ENCODE data around the gene SENP8. TPM values are rescaled to one million over a fixed set of nuclear protein-coding genes. Genes with fewer than 3 reads are reported as not detected.

SENP8 gene
- total and polyA plus RNA-seq, 2 of the 8 experiments (the other 6 are each of a cell fraction or from before 2014, with no cell fraction given) = 4.1 to 6.0 TPM

GRCh38 chr15:72086010-72086697, 32.0 kb upstream of the SENP8 start:
- no peaks in the 10 kb centered on the region for H3K27me3 ChIP-seq (replicated peaks in 1 of 4; ENCODE audit: control insufficient read depth in 3 of 4, extremely low read depth in 1 of 4, insufficient read depth in 3 of 4, low read length in 3 of 4)
- H4K5ac ChIP-seq (ENCODE audit: insufficient read length, low read depth, low read length) = no peak overlapping the region
- no peak for DNase-seq (ENCODE audit: low read depth in 1 of 2, low spot score in 2 of 2)
- H3K9me3 ChIP-seq (ENCODE audit: insufficient read depth in 2 of 2, low read depth in 1 of 2, low read length in 1 of 2) = no peaks in the 10 kb centered on the region
- no peak overlapping the region for H2BK20ac ChIP-seq (ENCODE audit: low read length)
- WGBS, 2 experiments (ENCODE audit: extremely low coverage in 1 of 2, insufficient coverage in 1 of 2, insufficient read length in 1 of 2, insufficient replicate concordance in 2 of 2, low coverage in 1 of 2, low lambda C conversion rate in 2 of 2, missing lambda C conversion rate in 1 of 2) = 79% methylated on average over 9 of the region's 11 CpGs; no CpG with 5 or more reads in 1 of the 2 experiments
- H4K20me1 ChIP-seq (replicated peaks in 1 of 2; ENCODE audit: control insufficient read depth in 1 of 2, insufficient read depth in 2 of 2, low read length in 2 of 2) = no peaks in the 10 kb centered on the region
- no peak overlapping the region for H3K14ac ChIP-seq (ENCODE audit: insufficient read length)
- TF ChIP-seq RAD21 (IDR thresholded peaks at IDR 0.05 in 1 of 2, conservative IDR thresholded peaks at IDR 0.05 in 1 of 2; ENCODE audit: low read depth in 2 of 2, low read length in 2 of 2) (peak in 1 of 2 experiments; percentile 16; a peak in 1 of 4 replicates), CBX8 (IDR thresholded peaks at IDR 0.05; ENCODE audit: borderline replicate concordance, low read depth, low read length) (no peak), CEBPB (IDR thresholded peaks at IDR 0.05; ENCODE audit: low read depth, low read length) (no peak), SUZ12 (IDR thresholded peaks at IDR 0.05; ENCODE audit: low read length) (no peak), SP4 (IDR thresholded peaks at IDR 0.05; ENCODE audit: low read length) (no peak)
- TF ChIP-seq, protein P1, sequence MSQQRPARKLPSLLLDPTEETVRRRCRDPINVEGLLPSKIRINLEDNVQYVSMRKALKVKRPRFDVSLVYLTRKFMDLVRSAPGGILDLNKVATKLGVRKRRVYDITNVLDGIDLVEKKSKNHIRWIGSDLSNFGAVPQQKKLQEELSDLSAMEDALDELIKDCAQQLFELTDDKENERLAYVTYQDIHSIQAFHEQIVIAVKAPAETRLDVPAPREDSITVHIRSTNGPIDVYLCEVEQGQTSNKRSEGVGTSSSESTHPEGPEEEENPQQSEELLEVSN (IDR thresholded peaks at IDR 0.05) = no peak
- TF ChIP-seq, protein P2, sequence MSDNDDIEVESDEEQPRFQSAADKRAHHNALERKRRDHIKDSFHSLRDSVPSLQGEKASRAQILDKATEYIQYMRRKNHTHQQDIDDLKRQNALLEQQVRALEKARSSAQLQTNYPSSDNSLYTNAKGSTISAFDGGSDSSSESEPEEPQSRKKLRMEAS (IDR thresholded peaks at IDR 0.05) = peak; percentile 26; the same call in 1 of the 2 replicates
- H4K8ac ChIP-seq (ENCODE audit: extremely low read depth, insufficient read depth, low read length) = no peak overlapping the region
- 0 out of 2 replicates have a peak overlapping the region, but pooled peaks have one; percentile 44 for H2BK5ac ChIP-seq (ENCODE audit: low read depth, low read length)
- no peak overlapping the region for H4K91ac ChIP-seq (replicated peaks; ENCODE audit: insufficient read length, low read length)
- H3K4me3 ChIP-seq (ENCODE audit: extremely low read depth in 1 of 4, insufficient read depth in 2 of 4, low read depth in 3 of 4, low read length in 4 of 4) = no peak overlapping the region
- FAIRE-seq = no peak
- no peak overlapping the region for H2AK5ac ChIP-seq (ENCODE audit: low read depth, low read length)
- no peak overlapping the region for H3K4ac ChIP-seq (replicated peaks; ENCODE audit: insufficient read length, low read depth, low read length)
- no peaks in the 10 kb centered on the region for H3K36me3 ChIP-seq (ENCODE audit: control insufficient read depth in 2 of 4, insufficient read depth in 4 of 4, low read length in 3 of 4)
- H3K23ac ChIP-seq (ENCODE audit: insufficient read length) = no peak overlapping the region
- ChIA-PET CTCF (ENCODE audit: partially characterized antibody) (no interaction called here), POLR2A (ENCODE audit: partially characterized antibody) (no interaction called here)
- H3K4me1 ChIP-seq (replicated peaks in 1 of 4; ENCODE audit: control insufficient read depth in 3 of 4, insufficient read depth in 4 of 4, low read length in 3 of 4) = no peaks in the 10 kb centered on the region
- H2BK12ac ChIP-seq (ENCODE audit: low read depth, low read length) = no peak overlapping the region
- H2AFZ ChIP-seq (ENCODE audit: low read length) = no peak overlapping the region
- H2BK15ac ChIP-seq (ENCODE audit: low read length) = no peak overlapping the region
- no peak overlapping the region for H2BK120ac ChIP-seq (replicated peaks; ENCODE audit: low read depth, low read length)
- H3K79me2 ChIP-seq (ENCODE audit: control insufficient read depth in 1 of 2, insufficient read depth in 2 of 2, low read length in 2 of 2) = no peaks in the 10 kb centered on the region
- no peaks in the 10 kb centered on the region for H3K79me1 ChIP-seq (ENCODE audit: low read depth, low read length)
- no peak overlapping the region for H3K18ac ChIP-seq (ENCODE audit: extremely low read depth, low read length)
- H3K4me2 ChIP-seq (ENCODE audit: insufficient read depth in 1 of 2, low read depth in 2 of 2, low read length in 2 of 2) = no peak overlapping the region
- no peak overlapping the region for H3K9ac ChIP-seq (replicated peaks in 1 of 4; ENCODE audit: extremely low read depth in 1 of 4, low read depth in 3 of 4, low read length in 3 of 4)
- H3K56ac ChIP-seq (replicated peaks; ENCODE audit: insufficient read length, low read depth, low read length) = no peak overlapping the region
- H3K27ac ChIP-seq (ENCODE audit: low read depth, low read length) = no peak overlapping the region
- no peaks in the 10 kb centered on the region for H3K23me2 ChIP-seq (ENCODE audit: low read depth, low read length)
